B cell (primary cell): ENCODE results near the gene MRTO4. TPM values are rescaled to one million over a fixed set of nuclear protein-coding genes. Genes with fewer than 3 reads are reported as not detected.
"Not testable (repeated sequence)": the region's sequence is repeated elsewhere in the genome, so short reads cannot be mapped to it uniquely, and the experiment has no call there.

Source experiments
- ATAC-seq: fragments of 200-7000 bp; cut with Tn5 transposase; one replicate; pipeline ENCODE4 v1.10.0; 2021; ENCODE audit warnings: low read depth, mild to moderate bottlenecking, moderate number of reproducible peaks, moderate library complexity
- CTCF ChIA-PET: fragments of 350-600 bp; sonication (Branson Sonifier 250); formaldehyde crosslinking; loops from one replicate; lab custom pipeline; 2021; ENCODE audit warnings: antibody characterized with exemption, inconsistent platforms; lab: Charles Lee
- POLR2A ChIA-PET: fragments of 350-600 bp; sonication (Branson Sonifier 250); formaldehyde crosslinking; loops from one replicate; lab custom pipeline; 2021; ENCODE audit warnings: antibody characterized with exemption; lab: Charles Lee
- DNase-seq: peaks from one replicate; pipeline ENCODE4 v3.0.0; 2013
- H2AFZ ChIP-seq: 2 replicates; pipeline ENCODE4 v1.6.1; 2012; ENCODE audit warnings: mild to moderate bottlenecking, low read depth, low read length; ENCODE audit not compliant: insufficient read depth, poor library complexity, severe bottlenecking
- H3K27ac ChIP-seq, 2 donors: 1 replicate in 1 of 2; 2 replicates in 1 of 2; pipeline ENCODE4 v1.5.1; 2012 to 2013; ENCODE audit warnings: low read length in 2 of 2, mild to moderate bottlenecking in 2 of 2, moderate library complexity in 1 of 2
- H3K27me3 ChIP-seq, 4 experiments: fragments of 200-600 bp in 1 of 4; sonication (generic) in 1 of 4; replicated peaks in 1 of 4; 1 replicate in 2 of 4; 2 replicates in 2 of 4; pipeline versions ENCODE4 v1.6.1 to v1.7.0; 2013 to 2016; ENCODE audit warnings: low read length in 3 of 4, mild to moderate bottlenecking in 2 of 4, mixed read lengths in 1 of 4, moderate library complexity in 1 of 4; ENCODE audit not compliant: insufficient read depth in 4 of 4, control insufficient read depth in 3 of 4; ENCODE audit errors: control extremely low read depth in 1 of 4
- H3K36me3 ChIP-seq, 2 experiments: replicated peaks in 1 of 2; 1 replicate in 1 of 2; 2 replicates in 1 of 2; pipeline versions ENCODE4 v1.6.1 to v1.7.1; 2013; ENCODE audit warnings: low read length in 1 of 2; ENCODE audit not compliant: insufficient read depth in 2 of 2, control insufficient read depth in 1 of 2; ENCODE audit errors: control extremely low read depth in 1 of 2, extremely low read depth in 1 of 2
- H3K4me1 ChIP-seq, 2 donors: fragments of 200-600 bp in 1 of 2; sonication (generic) in 1 of 2; 1 replicate in 1 of 2; 2 replicates in 1 of 2; pipeline versions ENCODE4 v1.5.1 to v1.6.1; 2013 to 2017; ENCODE audit warnings: low read length in 2 of 2; ENCODE audit not compliant: control insufficient read depth in 2 of 2, insufficient read depth in 2 of 2
- H3K4me2 ChIP-seq: replicated peaks from 2 replicates; pipeline ENCODE3; 2012; ENCODE audit warnings: mild to moderate bottlenecking, low read depth, low read length; ENCODE audit not compliant: poor library complexity, severe bottlenecking
- H3K4me3 ChIP-seq, 5 experiments: fragments of 200-600 bp in 1 of 5; sonication (generic) in 1 of 5; 1 replicate in 3 of 5; 2 replicates in 2 of 5; pipeline versions ENCODE4 v1.5.1 to v1.7.0; 2011 to 2016; ENCODE audit warnings: low read length in 4 of 5, mild to moderate bottlenecking in 4 of 5, low read depth in 2 of 5, control low read depth in 1 of 5, moderate library complexity in 1 of 5; ENCODE audit not compliant: insufficient read depth in 1 of 5; ENCODE audit errors: control extremely low read depth in 1 of 5, extremely low read depth in 1 of 5
- H3K79me2 ChIP-seq: fragments of 200-600 bp; sonication (generic); one replicate; pipeline ENCODE4 v1.6.0; 2016; ENCODE audit warnings: low read length; ENCODE audit not compliant: control insufficient read depth, insufficient read depth
- H3K9ac ChIP-seq: fragments of 200-600 bp; sonication (generic); 2 replicates; pipeline ENCODE4 v1.6.1; 2017; ENCODE audit warnings: mild to moderate bottlenecking, low read length, moderate library complexity
- H3K9me3 ChIP-seq, 3 donors: one replicate each; pipeline versions ENCODE4 v1.6.1 to v1.7.1; 2013; ENCODE audit warnings: low read length in 2 of 3; ENCODE audit not compliant: control insufficient read depth in 2 of 3, insufficient read depth in 1 of 3; ENCODE audit errors: control extremely low read depth in 1 of 3
- H4K20me1 ChIP-seq: 2 replicates; pipeline ENCODE4 v1.6.0; 2012; ENCODE audit warnings: mild to moderate bottlenecking, low read length; ENCODE audit not compliant: insufficient read depth, control insufficient read depth, poor library complexity, severe bottlenecking
- H3K27ac Mint-ChIP-seq: one replicate; pipeline ENCODE4 v1.8.0; 2021; ENCODE audit warnings: mixed read lengths
- H3K27me3 Mint-ChIP-seq: one replicate; pipeline ENCODE4 v1.8.0; 2021; ENCODE audit warnings: mixed read lengths
- H3K4me1 Mint-ChIP-seq: one replicate; pipeline ENCODE4 v1.8.0; 2021; ENCODE audit warnings: mixed read lengths
- H3K4me3 Mint-ChIP-seq: one replicate; pipeline ENCODE4 v1.8.0; 2021; ENCODE audit warnings: mixed read lengths
- H3K9me3 Mint-ChIP-seq: one replicate; pipeline ENCODE4 v1.8.0; 2022; ENCODE audit warnings: mixed read lengths; ENCODE audit not compliant: insufficient read depth
- CTCF ChIP-seq: fragments of 200-600 bp; IDR thresholded peaks from one replicate; pipeline ENCODE4 v1.8.0; 2022; ENCODE audit warnings: antibody characterized with exemption, mild to moderate bottlenecking
- EZH2 ChIP-seq: IDR thresholded peaks from 2 replicates; pipeline ENCODE4 v1.6.1; 2012; ENCODE audit warnings: borderline replicate concordance, low read depth, mild to moderate bottlenecking, moderate library complexity, low read length; ENCODE audit not compliant: insufficient read depth, poor library complexity, severe bottlenecking
- WGBS: methylation state at CpG from one replicate; pipeline ENCODE4 v1.1.5; 2013; ENCODE audit warnings: missing lambda C conversion rate; ENCODE audit not compliant: insufficient coverage; 5-methylcytosine and 5-hydroxymethylcytosine counted together
- intact Hi-C: fragments of 100-400 bp; cut with micrococcal nuclease; formaldehyde crosslinking; loops from one replicate; pipeline ENCODE4 v1.10.0; 2022
- polyA plus RNA-seq: library from polyadenylated mRNA; depleted of rRNA; stranded (reverse); fragments of >200 nt; gene quantifications from 2 replicates; pipeline ENCODE4 v1.2.3, GENCODE V29; 2012
- total RNA-seq, 2 donors: library from RNA; stranded (reverse); fragments of 120-200 nt in 1 of 2; gene quantifications; 1 replicate in 1 of 2; 2 replicates in 1 of 2; pipeline versions ENCODE4 v1.2.3 to v1.2.4, GENCODE V29; 2013 to 2022

MRTO4 gene
- total and polyA plus RNA-seq, 2 donors (not counting 1 experiment from before 2014, with no cell fraction given), result 10.6 to 28.1 TPM

GRCh38 chr1:19268445-19268844 is 16.8 kb downstream of the MRTO4 start:
- no peaks in the 10 kb centered on the region for H3K4me1 ChIP-seq
- POLR2A ChIA-PET, result interaction anchor here (0.5 kb wide), 1 partner anchor 102 kb away, joined by 3 read pairs; no protein-coding TSS in a partner anchor
- H3K27me3 ChIP-seq, result no peaks in the 10 kb centered on the region
- no peaks in the 10 kb centered on the region for H3K9me3 Mint-ChIP-seq
- no peak overlapping the region for H3K27ac Mint-ChIP-seq
- WGBS, result 87% methylated on average over 11 of the region's 11 CpGs
- no peak overlapping the region for H3K27ac ChIP-seq
- no peak overlapping the region for H3K9ac ChIP-seq
- no peaks in the 10 kb centered on the region for H3K36me3 ChIP-seq
- peaks cover 9% of the 10 kb centered on the region for H3K27me3 Mint-ChIP-seq
- no peaks in the 10 kb centered on the region for H4K20me1 ChIP-seq
- no peak for TF ChIP-seq CTCF
- no peak for TF ChIP-seq EZH2
- peaks cover 0 to 3% (median 0%) of the 10 kb centered on the region in 3 donors for H3K9me3 ChIP-seq
- DNase-seq, result no peak
- no peaks in the 10 kb centered on the region for H3K79me2 ChIP-seq
- intact Hi-C loops, result no loop called here
- no peak overlapping the region for H2AFZ ChIP-seq
- no peak for ATAC-seq
- peaks cover 3% of the 10 kb centered on the region for H3K4me1 Mint-ChIP-seq
- no peak overlapping the region for H3K4me3 ChIP-seq
- CTCF ChIA-PET, result no interaction called here
- H3K4me2 ChIP-seq, result no peak overlapping the region
- H3K4me3 Mint-ChIP-seq, result no peak overlapping the region

GRCh38 chr1:19269427-19270342 is 18.1 kb downstream of the MRTO4 start:
- H3K27ac ChIP-seq, H4K20me1 ChIP-seq, H3K4me2 ChIP-seq, H3K9me3 Mint-ChIP-seq, DNase-seq, H3K27ac Mint-ChIP-seq, intact Hi-C loops, H3K79me2 ChIP-seq, H3K4me1 Mint-ChIP-seq, H3K36me3 ChIP-seq, POLR2A ChIA-PET, H3K4me3 Mint-ChIP-seq, H3K9ac ChIP-seq, H2AFZ ChIP-seq, CTCF ChIA-PET, H3K27me3 ChIP-seq, H3K4me1 ChIP-seq, H3K4me3 ChIP-seq, ATAC-seq: not testable (repeated sequence)
- H3K27me3 Mint-ChIP-seq, result peaks cover 14% of the 10 kb centered on the region
- WGBS, result no CpG with 5 or more reads among the region's 9 CpGs
- peaks cover 0 to 12% (median 3%) of the 10 kb centered on the region in 3 donors for H3K9me3 ChIP-seq

GRCh38 chr1:19270343-19270730 is 18.7 kb downstream of the MRTO4 start:
- H3K4me3 Mint-ChIP-seq, DNase-seq, ATAC-seq, H3K4me1 ChIP-seq, H3K9me3 Mint-ChIP-seq, H2AFZ ChIP-seq, H3K79me2 ChIP-seq, CTCF ChIA-PET, H3K9ac ChIP-seq, H4K20me1 ChIP-seq, POLR2A ChIA-PET, H3K4me3 ChIP-seq, H3K4me1 Mint-ChIP-seq, H3K27ac ChIP-seq, H3K36me3 ChIP-seq, H3K27me3 ChIP-seq, intact Hi-C loops, H3K27ac Mint-ChIP-seq, H3K4me2 ChIP-seq: not testable (repeated sequence)
- peaks cover 14% of the 10 kb centered on the region for H3K27me3 Mint-ChIP-seq
- WGBS, result 91% methylated on average over 6 of the region's 6 CpGs
- peaks cover 0 to 18% (median 6%) of the 10 kb centered on the region in 3 donors for H3K9me3 ChIP-seq
